Astrocyte (in vitro differentiated cells and primary cell): ENCODE data around the gene RSAD1.

Experiments used
- EZH2 ChIP-seq: IDR thresholded peaks from 2 replicates; pipeline ENCODE4 v1.6.1; 2012; ENCODE audit warnings: mild to moderate bottlenecking, low read length, inconsistent platforms; ENCODE audit not compliant: insufficient read depth
- TF ChIP-seq, protein P1 (sequence below): IDR thresholded peaks from 2 replicates; pipeline ENCODE4 v1.5.1; 2011; ENCODE audit warnings: low read depth, mild to moderate bottlenecking, inconsistent platforms, low read length, moderate library complexity; ENCODE audit not compliant: insufficient read depth

DNA sequence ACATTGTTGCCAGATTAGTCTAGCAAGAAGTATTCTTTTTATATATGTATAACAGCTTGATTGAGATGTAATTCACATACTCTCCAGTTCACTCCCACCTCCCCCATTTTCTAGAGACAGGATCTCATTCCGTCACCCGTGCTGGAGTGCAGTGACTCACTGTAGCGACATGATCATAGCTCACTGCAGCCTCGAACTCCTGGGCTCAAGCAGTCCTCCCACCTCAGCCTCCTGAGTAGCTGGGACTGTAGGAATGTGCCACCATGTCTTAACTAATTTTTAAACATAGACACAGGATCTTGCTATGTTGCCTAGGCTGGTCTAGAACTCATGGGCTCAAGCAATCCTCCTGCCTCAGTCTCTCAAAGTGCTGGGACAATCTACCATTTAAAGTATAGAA is 3.3 kb upstream of the RSAD1 start:
- TF ChIP-seq, protein P1, sequence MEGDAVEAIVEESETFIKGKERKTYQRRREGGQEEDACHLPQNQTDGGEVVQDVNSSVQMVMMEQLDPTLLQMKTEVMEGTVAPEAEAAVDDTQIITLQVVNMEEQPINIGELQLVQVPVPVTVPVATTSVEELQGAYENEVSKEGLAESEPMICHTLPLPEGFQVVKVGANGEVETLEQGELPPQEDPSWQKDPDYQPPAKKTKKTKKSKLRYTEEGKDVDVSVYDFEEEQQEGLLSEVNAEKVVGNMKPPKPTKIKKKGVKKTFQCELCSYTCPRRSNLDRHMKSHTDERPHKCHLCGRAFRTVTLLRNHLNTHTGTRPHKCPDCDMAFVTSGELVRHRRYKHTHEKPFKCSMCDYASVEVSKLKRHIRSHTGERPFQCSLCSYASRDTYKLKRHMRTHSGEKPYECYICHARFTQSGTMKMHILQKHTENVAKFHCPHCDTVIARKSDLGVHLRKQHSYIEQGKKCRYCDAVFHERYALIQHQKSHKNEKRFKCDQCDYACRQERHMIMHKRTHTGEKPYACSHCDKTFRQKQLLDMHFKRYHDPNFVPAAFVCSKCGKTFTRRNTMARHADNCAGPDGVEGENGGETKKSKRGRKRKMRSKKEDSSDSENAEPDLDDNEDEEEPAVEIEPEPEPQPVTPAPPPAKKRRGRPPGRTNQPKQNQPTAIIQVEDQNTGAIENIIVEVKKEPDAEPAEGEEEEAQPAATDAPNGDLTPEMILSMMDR, result no peak
- no peak for TF ChIP-seq EZH2
